Smooth muscle cell of the brain vasculature (primary cell): ENCODE measurements around the gene POU6F1.
"Not testable (repeated sequence)": the region's sequence is repeated elsewhere in the genome, so short reads cannot be mapped to it uniquely, and the experiment has no call there.

Source experiments
- DNase-seq: peaks from one replicate; pipeline ENCODE4 v3.0.0-alpha.2; 2012; ENCODE audit warnings: low read depth, low spot score

POU6F1 gene

DNA sequence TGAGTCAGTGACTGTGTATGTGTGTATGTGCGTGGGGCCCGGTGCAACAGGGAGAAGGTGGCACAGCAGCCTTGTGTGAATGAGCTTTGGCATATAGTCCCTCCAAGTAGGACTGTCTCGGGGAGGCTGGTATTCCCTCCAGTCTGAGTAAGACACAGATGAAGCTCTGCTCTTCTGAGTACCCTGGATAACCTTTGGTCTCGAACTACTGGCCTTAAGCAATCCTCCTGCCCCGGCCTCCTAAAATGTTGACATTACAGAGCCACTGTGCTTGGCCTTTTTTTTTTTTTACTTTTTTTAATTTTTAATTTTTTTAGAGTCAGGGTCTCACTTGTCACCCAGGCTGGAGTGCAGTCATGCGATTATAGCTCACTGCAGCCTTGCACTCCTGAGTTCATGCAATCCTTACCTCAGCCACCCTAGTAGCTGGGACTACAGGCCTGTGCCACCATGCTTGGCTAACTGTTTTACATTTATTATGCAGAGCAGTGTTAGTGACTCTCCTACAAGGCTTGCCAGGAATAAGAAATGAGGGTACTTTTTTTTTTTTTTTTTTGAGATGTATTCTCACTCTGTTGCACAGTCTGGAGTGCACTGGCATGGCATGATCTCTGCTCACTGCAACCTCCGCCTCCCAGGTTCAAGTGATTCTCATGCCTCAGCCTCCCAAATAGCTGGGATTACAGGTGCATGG lies 11.4 kb upstream of the POU6F1 start:
- DNase-seq, result no peak

DNA sequence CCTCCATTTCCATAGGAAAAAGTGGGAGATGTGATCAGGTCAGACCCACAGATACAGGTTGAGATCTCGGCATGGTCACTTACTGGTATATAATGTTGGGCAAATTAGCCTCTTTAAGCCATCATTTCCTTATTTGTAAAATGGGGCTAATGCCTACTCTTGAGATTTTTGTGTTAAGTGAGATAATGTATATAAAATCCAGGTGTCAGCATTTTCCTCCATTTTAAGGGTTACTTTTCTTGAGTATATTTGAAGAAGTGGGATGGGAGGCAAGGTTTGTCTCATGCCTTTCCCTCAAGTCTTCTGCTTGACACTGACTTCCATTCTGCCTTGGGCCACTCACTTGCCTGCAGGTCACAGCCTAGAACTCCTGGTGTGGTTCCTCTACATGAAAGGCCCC lies 10.1 kb upstream of the POU6F1 start:
- no peak for DNase-seq

DNA sequence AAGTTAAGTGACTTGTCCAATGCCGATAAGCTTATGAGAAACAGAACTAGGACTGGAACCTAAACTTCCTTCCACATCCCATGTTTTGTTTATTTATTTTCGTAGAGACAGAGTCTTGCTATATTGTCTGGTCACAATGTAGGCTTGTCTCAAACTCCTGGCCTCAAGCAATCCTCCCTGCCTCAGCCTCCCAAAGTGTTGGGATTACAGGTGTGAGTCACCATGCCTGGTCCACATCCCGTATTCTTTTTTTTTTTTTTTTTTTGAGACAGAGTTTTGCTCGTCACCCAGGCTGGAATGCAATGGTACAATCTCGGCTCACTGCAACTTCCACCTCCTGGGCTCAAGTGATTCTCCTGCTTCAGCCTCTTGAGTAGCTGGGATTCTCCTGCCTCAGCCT lies 9.2 kb upstream of the POU6F1 start:
- DNase-seq, result not testable (repeated sequence)

DNA sequence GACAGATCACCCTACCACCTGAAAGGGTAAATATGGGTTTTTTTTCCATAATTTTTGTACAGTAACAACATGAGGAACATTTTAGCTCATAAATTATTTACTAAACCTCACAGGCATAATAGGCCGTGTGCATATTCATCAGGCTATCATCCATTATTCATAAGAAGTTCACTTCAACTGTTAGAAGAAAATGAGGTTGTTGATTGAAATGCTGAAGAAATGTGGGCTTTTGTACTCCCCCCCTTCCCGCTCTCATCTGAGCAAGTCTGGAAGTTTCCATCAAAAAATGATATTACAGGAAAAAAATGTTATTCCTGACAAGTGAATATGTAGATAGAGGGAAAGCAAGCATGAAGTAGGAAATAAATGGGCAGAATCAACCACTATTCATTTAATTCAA lies 7.9 kb upstream of the POU6F1 start:
- DNase-seq, result no peak

DNA sequence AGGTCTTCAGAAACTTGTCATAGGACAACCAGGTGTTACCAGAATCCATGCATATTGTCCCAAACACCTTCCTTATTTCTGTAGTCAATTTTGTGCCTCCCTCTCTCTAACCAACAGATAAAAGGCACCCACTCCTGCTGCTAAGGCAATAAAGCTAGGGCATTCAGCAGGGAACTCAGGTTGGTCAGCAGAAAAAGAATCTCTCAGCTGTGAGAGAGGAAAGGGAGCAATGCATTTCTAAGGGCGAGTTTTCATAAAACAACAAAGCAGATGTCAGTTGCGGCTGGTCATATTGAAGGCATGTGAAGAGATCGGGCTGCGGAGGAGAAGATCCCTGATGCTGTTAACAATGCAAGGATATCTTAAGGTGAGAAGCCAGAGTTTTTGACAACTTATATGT lies 7.4 kb upstream of the POU6F1 start:
- no peak for DNase-seq

DNA sequence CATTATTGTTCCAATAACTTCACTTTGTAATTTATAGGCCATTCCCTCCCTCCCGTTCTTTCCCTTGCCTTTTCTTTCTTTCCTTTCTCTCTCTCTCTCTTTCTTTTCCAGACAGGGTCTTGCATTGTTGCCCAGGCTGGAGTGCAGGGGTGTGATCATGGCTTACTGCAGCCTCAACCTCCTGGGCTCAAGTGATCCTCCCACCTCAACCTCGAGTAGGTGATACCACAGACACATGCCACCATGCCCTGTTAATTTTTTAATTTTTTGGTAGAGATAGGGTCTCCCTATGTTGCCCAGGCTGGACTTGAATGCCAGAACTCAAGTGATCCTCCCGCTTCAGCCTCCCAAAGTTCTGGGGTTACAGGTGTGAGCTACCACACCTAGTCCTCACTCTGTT lies 6.8 kb upstream of the POU6F1 start:
- DNase-seq, result no peak

DNA sequence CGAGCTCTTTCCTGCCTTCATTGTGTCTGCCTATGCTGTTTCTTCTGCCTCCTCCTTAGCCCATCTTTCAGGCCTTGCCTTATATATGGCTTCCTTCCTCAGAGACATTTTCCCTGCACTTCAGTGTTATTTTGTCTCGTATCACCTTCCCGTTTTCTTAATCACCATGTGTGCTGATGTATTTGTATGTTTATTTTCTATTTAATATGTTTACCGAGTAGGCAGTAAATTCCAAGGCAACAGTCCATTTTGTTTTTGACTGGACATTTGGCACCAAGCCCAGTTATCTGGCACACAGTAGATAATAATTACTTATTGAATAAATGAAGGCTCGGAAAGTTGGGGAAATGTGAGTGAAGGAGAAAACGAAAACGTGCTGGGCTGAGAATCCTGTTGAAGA lies 4.6 kb upstream of the POU6F1 start:
- no peak for DNase-seq

DNA sequence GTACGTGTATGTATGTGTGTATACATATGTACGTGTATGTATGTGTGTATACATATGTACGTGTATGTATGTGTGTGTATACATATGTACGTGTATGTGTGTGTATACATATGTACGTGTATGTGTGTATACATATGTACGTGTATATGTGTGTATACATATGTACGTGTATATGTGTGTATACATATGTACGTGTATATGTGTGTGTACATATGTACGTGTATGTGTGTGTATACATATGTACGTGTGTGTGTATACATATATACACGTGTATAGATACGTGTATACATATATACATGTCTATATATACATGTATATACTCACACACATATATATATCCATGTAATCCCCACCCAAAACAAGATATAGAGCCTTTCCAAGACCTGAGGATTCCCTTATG lies 2.0 kb upstream of the POU6F1 start:
- not testable (repeated sequence) for DNase-seq

DNA sequence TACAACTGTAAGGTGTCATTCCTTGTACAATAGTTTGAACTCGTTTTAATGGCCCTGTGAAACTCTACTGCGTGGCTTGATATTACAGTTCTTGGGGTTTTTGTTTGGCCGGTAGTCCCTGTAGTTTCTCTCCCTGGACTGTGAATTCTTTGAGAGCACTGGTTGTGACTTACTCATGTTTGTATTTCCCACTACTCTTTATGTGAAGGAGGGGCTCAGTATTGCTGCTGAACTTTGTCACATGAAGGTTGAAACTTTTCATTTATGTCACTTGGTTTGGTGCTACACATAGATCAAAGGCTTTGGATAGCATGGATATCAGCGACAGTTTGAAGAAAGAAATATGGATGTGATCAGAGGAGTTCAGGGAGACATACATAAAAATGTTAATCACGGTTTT lies 1.5 kb upstream of the POU6F1 start:
- DNase-seq, result no peak

DNA sequence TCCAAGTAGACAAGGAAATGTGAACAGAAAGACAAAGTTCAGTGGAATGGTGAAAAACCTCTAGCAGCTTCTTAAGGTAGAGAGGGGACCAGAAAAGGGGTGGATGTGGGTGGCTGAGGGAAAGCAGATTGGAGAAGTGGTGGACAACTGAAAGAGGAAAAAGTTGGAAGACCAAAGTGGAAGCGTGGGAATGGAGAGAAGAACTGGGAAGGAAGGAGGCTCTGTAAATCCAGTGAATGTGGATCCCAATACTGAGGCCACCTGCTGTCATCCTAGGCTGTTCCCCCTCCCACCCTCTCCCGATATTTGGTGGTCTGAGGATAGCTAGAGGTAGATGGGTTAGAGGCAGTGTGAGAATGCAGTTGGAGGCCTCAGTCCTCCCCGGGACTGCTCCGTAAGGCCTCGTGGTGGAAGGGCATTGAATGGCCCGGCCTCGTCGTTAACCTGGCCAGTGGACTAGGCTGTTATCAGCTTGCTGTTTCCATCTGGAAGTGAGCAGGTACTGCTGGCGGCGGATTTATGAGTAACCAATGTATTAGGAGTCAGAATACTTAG lies 822 bp upstream of the POU6F1 start:
- no peak for DNase-seq

DNA sequence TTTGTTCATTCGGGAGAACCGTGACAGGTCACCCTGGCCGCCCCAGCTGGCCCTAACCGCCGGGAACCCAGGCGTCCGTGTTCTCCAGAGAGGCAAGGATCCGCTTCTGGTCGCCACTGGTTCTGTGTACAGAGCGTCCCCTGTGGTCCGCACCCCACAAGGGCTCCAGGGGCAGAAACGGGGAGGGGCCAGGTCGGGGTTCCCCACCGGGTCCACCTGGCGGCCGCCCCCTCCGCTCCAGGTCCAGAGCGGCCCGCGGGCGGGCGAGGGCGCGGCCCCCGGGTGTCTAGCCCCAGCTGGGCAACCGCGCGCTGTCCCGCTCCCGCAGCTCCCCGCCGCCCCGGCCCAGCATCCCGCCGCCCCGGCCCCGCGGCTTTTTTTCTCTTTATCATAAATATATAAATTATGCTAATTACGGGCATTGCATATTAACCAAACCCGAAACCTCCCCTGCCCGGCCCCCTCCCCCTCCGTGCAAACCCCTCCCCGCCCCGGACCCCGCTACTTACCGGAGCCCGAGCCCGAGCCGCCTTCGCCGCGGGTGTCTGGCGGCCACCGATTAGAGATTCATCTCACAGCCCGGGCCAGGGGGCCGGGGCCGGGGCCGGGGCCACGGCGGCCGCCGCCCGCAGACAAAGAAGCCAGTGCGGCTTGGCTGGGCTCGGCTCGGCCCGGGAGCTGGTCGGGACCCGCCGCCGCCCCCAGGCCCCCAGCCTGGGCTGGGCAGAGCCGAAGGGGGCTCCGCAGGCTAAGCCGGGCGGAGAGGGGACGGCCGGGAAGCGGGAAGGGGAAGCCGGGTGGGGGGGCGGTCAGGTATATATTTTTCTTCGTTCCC lies 512 bp downstream of the POU6F1 start:
- no peak for DNase-seq

DNA sequence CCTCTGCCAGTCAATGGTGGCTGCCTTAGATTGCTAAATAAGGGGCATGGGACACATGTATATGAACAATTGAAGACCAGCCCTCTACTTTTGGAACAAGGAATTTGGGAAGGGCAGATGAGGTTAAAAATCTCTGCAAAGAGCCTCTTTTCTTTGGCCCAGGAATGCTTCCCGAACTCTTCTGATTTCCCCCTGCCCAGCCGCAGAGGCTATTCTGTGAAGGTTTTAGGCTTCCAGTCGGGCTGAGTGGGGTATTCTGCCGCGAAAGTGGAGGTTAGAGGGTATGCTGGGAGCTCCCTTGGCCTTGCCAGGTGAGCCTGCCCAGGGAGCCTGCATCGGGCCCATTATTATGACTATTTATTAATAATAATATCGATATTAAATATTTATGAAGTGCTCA lies 1.2 kb downstream of the POU6F1 start:
- no peak for DNase-seq

DNA sequence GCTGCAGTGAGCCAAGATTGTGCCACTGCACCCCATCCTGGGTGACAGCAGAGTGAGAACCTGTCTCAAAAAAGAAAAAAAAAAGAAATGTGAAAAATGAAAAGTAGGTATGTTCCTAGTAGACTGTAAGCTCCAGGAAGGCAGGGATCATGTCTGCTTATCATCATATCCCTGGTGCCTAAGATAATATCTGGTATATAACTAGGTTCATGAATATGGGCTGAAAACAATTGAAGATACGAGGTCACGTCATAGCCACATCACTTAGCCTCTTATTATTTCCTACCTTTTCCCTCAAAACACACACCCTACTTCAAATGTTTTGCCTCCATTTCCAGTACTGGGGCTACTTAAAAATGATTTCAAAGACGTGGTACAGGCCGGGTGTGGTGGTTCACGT lies 3.0 kb downstream of the POU6F1 start:
- DNase-seq, result no peak

DNA sequence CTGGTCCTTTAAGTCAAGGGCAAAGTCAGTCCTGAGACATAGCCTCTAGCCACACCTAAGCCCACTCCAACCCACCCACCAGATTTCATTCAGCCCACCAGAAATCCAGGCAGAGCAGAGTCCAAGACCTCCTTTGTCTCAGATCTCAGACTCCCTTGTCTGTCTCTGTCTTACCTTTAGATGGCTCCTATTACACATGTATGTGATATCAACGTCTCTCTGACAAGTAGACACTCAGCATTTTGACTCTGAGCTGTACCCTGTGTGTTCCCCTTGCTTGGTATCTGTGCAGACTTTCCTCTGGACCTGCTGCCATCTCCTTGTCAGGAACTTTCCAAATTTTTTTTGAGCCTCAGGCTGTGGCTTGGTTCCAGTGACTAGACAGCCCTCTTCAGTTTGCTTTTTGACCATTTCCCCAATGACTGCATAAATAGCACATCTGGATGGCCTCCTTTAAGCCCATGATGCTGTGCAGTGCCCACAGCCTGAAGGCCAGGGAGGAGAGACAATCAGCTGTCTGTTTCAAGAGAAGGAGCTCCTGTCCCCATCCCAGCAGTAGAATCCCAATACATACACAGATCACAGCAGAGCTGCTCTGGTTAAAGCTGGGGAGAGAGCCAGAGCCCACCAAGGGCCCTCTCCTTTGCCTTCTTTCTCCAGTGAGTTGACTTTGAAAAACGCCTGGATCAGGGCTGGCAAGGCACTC lies 7.0 kb downstream of the POU6F1 start:
- no peak for DNase-seq

DNA sequence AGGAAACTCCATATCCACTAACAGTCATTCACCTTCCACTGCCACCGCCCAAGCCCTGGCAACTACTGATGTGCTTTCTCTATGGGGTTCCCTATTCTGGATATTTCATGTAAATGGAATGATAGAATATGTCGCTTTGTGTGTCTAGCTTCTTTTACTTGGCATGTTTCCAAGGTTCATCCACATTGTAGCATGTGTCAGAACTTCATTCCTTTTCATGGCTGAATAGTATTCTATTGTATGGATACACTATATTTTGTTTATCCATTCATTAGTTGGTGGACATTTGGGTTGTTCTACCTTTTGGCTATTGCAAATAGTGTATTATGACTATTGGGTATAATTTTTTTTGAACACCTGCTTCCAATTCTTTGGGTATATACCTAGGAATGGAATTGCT lies 8.6 kb downstream of the POU6F1 start:
- no peak for DNase-seq

DNA sequence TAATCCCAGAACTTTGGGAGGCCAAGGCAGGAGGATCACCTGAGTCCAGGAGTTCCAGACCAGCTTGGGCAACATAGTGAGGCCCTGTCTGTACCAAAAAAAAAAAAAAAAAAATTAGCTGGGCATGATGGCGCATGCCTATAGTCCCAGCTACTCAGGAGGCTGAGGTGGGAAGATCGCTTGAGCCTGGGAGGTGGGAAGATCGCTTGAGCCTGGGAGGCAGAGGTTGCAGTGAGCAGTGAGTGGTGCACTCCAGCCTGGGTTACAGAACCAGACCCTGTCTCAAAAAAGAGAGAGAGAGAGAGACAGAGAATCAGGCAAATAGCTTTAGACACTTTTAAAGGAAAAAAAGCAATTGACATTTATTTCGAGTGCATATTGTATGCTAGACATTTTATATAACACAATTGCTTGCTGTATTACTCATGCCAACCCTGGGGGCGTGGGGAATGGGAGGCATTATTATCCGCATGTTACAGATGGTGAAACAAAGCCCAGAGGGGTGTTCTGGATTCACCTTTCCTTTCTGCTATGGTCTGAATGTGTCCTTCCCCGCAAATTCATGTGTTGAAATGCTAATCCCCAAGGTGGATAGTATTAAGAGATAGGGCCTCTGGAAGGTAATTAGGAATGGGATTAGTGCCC lies 9.7 kb downstream of the POU6F1 start:
- DNase-seq, result no peak

DNA sequence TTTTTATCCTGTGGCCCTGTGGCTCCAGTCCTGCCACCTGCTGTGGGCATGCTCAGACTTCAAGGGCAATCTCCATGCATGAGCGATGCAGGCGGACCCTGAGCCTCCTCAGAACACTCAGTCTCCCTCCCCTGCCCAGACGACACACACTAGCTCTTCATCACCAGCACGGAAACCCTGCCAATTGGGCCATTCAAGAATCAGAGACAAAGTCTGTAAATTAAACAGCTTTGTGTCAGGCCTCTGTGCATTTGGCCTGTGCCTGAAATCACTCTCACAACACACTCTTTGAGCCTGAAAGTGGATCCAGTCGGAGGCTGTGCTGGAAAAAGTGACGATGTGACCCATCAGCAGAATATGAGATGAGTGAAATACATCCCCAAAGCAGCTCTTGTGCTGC lies 12.5 kb downstream of the POU6F1 start:
- no peak for DNase-seq

DNA sequence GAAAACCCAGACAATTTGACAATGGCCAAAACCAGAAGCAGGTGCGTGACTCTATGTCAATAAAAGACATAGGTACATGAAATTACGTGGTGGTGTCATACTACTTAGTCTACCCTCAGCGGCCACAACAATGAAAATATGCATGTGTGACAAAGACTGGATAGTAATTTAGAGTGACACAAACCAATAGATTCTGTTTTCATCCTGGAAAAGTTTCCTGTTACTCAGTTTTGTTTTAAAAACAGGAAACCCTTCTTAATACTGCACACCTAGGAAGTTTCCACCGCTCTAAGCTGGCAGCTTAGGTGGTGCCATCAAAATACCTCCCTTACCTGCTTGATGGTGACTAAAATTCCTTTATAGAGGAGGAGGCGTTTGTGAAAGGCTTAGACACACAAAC lies 15.1 kb downstream of the POU6F1 start:
- no peak for DNase-seq

DNA sequence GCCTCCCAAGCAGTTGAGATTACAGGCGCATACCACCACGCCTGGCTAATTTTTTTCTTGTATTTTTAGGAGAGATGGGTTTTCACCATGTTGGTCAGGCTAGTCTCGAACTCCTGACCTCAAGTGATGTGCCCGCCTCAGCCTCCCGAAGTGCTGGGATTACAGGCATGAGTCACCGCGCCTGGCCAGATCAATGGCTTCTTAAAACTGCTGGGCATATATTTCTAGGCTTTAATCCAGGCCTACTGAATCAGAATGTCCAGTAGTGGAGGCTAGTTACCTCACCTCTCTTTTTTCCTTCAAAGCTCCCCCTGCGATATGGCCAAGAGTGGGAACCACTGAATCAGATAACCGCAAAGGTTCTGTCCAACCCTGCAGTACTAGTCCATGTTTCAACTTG lies 17.1 kb downstream of the POU6F1 start:
- DNase-seq, result no peak

DNA sequence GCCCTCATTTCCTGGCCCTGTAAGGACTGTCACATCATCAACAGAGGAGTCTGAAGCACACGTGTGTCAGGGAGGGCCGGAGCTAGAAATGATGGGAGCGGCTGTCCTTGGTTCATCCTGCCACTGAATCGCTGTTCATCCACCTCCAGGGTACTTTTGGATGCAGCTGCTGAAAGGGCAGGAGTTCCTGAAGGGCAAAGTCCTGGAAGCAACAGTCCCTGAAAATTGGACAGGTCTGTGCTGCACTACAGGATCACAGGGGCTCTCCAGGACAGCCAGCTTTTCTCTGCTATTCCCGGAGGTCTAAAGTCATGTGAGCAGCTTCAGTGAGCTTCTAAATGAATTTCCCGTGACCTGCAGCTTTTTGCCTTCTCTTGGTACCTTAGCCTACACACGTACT lies 17.7 kb downstream of the POU6F1 start:
- DNase-seq, result no peak

DNA sequence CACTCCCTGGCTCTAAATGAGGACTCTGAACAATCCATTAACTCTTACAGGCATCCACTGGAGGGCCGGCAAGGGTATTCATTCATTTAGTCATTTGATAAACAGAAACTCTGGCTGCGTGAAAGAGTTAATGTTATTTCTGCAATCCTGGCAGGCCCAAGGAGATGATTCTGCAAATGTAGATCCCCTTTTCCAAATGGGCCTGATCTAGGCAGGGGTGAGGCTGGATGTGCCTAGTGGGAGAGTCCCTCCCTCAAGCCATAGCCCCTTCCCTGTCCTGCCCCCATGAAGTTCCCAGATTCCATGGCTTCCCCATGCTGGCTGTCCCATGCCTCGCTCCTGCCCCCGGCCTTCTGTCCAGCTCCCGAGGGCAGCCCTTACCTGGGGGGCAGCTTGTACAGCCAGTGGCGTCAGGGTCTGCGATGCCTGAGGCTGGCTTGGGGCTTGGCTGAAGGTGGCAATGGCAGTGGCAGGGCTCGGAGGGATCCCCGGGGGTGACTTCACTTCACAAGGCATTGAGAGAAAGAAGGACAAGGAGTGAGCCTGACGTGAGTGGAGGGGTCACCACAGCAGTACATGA lies 18.4 kb downstream of the POU6F1 start:
- no peak for DNase-seq
